WERI-Rb-1 (cell line): Measurements from ENCODE around the gene BLTP3A.
"Not testable (repeated sequence)": the region's sequence is repeated elsewhere in the genome, so short reads cannot be mapped to it uniquely, and the experiment has no call there.

ENCODE experiments used
- DNase-seq: peaks from one replicate; pipeline ENCODE4 v3.0.0-alpha.2; 2020
- H3K27ac ChIP-seq: fragments of 250-450 bp; sonication (Bioruptor Pico); 2 replicates; pipeline ENCODE4 v1.5.1; 2020; ENCODE audit warnings: mild to moderate bottlenecking, moderate library complexity
- H3K27me3 ChIP-seq: fragments of 250-450 bp; sonication (Bioruptor Pico); 2 replicates; pipeline ENCODE4 v1.5.1; 2021; ENCODE audit warnings: mild to moderate bottlenecking, low read depth, moderate library complexity; ENCODE audit not compliant: insufficient read depth, severe bottlenecking
- H3K36me3 ChIP-seq: fragments of 250-450 bp; sonication (Bioruptor Pico); 2 replicates; pipeline ENCODE4 v1.5.1; 2020; ENCODE audit warnings: mild to moderate bottlenecking, moderate library complexity
- H3K4me3 ChIP-seq: 2 replicates; pipeline ENCODE4 v1.5.1; 2011; ENCODE audit warnings: low read depth, mild to moderate bottlenecking, control low read depth, low read length
- H3K9me3 ChIP-seq: fragments of 250-450 bp; sonication (Bioruptor Pico); 2 replicates; pipeline ENCODE4 v1.5.1; 2021; ENCODE audit warnings: mild to moderate bottlenecking, moderate library complexity; ENCODE audit not compliant: severe bottlenecking
- TF ChIP-seq, protein P1 (sequence below): IDR thresholded peaks from 2 replicates; pipeline ENCODE4 v1.5.1; 2011; ENCODE audit warnings: low read depth, mild to moderate bottlenecking, control low read depth, inconsistent platforms, low read length

The BLTP3A gene

DNA sequence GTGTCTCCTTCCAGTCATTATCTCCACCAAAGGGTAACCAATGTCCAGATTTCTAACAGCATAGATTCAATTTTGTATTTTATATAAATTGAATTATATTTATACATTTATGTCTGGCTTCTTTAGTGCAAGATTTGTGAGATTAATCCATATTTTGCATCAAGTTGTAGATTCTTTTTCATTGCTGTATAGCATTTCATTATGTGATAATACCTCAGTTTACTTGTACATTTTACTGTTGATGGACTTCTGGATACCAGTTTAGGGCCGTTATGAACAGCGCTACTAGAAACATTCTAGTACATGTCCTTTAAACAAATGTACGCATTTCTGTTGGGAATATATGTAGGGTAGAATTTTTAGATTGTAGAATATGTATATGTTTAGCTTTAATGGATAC, 6.2 kb downstream of the BLTP3A start:
- no peak overlapping the region for H3K27ac ChIP-seq
- TF ChIP-seq, protein P1, sequence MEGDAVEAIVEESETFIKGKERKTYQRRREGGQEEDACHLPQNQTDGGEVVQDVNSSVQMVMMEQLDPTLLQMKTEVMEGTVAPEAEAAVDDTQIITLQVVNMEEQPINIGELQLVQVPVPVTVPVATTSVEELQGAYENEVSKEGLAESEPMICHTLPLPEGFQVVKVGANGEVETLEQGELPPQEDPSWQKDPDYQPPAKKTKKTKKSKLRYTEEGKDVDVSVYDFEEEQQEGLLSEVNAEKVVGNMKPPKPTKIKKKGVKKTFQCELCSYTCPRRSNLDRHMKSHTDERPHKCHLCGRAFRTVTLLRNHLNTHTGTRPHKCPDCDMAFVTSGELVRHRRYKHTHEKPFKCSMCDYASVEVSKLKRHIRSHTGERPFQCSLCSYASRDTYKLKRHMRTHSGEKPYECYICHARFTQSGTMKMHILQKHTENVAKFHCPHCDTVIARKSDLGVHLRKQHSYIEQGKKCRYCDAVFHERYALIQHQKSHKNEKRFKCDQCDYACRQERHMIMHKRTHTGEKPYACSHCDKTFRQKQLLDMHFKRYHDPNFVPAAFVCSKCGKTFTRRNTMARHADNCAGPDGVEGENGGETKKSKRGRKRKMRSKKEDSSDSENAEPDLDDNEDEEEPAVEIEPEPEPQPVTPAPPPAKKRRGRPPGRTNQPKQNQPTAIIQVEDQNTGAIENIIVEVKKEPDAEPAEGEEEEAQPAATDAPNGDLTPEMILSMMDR: no peak
- H3K4me3 ChIP-seq: no peak overlapping the region
- H3K27me3 ChIP-seq: no peaks in the 10 kb centered on the region
- no peaks in the 10 kb centered on the region for H3K9me3 ChIP-seq
- DNase-seq: no peak
- H3K36me3 ChIP-seq: peaks cover 16% of the 10 kb centered on the region

- Histone ChIP-seq H3K36me3 (peaks cover 10% of the 10 kb centered on the region), H3K27ac (no peak overlapping the region), H3K9me3 (no peaks in the 10 kb centered on the region), H3K27me3 (no peaks in the 10 kb centered on the region), H3K4me3 (no peak overlapping the region)
- no peak for DNase-seq
- TF ChIP-seq, protein P1: no peak
Observed at GRCh38 chr6:34799547-34799946, 7.7 kb downstream of the BLTP3A start.

DNA sequence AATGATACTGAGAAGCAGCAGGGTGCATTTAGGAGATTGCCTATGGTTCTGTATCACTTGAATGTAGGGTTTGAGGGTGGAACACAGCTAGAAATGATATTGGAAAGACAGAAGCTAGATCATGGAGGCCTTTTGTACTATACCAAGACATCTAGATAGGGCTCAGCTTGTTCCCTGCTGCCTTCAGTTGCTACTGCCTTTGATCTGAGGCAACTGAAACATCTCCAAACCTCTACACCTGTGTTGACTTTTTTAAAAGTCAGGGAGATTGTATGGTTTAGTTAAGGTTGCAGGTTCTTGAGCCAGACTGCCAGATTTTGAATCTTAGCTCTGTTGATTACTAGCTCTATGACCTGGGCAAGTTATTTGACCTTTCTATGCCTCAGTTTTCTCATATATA, 12.7 kb downstream of the BLTP3A start:
- DNase-seq: no peak
- Histone ChIP-seq H3K27ac (no peak overlapping the region), H3K36me3 (peaks cover 6% of the 10 kb centered on the region; the same call in 1 of the 2 replicates), H3K4me3 (no peak overlapping the region), H3K9me3 (no peaks in the 10 kb centered on the region), H3K27me3 (no peaks in the 10 kb centered on the region)
- TF ChIP-seq, protein P1: no peak

DNA sequence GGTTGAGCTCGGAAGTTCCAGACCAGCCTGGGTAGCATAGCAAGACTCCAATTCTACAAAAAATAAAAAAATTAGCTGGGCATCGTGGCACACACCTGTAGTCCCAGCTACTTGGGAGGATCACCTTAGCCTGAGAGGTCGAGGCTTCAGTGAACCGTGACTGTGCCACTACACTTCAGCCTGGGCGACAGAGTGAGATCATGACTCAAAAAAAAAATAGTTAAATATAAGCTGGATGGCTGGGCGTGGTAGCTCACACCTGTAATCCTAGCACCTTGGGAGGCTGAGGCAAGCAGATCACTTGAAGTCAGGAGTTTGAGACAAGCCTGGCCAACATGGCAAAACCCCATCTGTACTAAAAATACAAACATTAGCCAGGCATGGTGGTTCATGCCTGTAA, 13.2 kb downstream of the BLTP3A start:
- not testable (repeated sequence) for H3K9me3 ChIP-seq

GRCh38 chr6:34806738-34807453, 15.0 kb downstream of the BLTP3A start:
- Histone ChIP-seq H3K36me3 (peaks cover 17% of the 10 kb centered on the region), H3K27me3 (no peaks in the 10 kb centered on the region), H3K27ac (no peak overlapping the region), H3K9me3 (no peaks in the 10 kb centered on the region), H3K4me3 (no peak overlapping the region)
- TF ChIP-seq, protein P1: no peak
- DNase-seq: no peak

More for the DNA sequence above, 13.2 kb downstream of the BLTP3A start:
- not testable (repeated sequence) for H3K27me3 ChIP-seq, H3K27ac ChIP-seq, DNase-seq, H3K4me3 ChIP-seq
- H3K36me3 ChIP-seq: peaks cover 11% of the 10 kb centered on the region

GRCh38 chr6:34808473-34808872, 16.6 kb downstream of the BLTP3A start:
- peaks cover 14% of the 10 kb centered on the region for H3K36me3 ChIP-seq
- H3K4me3 ChIP-seq, H3K27me3 ChIP-seq, DNase-seq, H3K9me3 ChIP-seq, H3K27ac ChIP-seq: not testable (repeated sequence)

- not testable (repeated sequence) for H3K4me3 ChIP-seq, H3K27ac ChIP-seq, H3K27me3 ChIP-seq, DNase-seq, H3K9me3 ChIP-seq
- peaks cover 14% of the 10 kb centered on the region for H3K36me3 ChIP-seq
Observed at GRCh38 chr6:34809419-34809818, 17.5 kb downstream of the BLTP3A start.
